SK-N-SH treated with all-trans-retinoic acid at 6 μM for 48 hours (cell line): ENCODE data around the gene AFDN.
A peak's percentile ranks its signal among the peaks of the same experiment; 100 is the strongest.

Experiments used
- ATAC-seq: fragments of 200-7000 bp; cut with Tn5 transposase; 3 replicates; pipeline ENCODE4 v1.9.1; 2020; ENCODE audit warnings: mild to moderate bottlenecking, moderate library complexity
- BACH2 ChIP-seq: fragments of 250-450 bp; sonication (Bioruptor Pico); IDR thresholded peaks from 2 replicates; pipeline ENCODE4 v1.9.0; 2021; ENCODE audit warnings: mild to moderate bottlenecking, borderline replicate concordance
- ESRRG ChIP-seq: fragments of 250-450 bp; sonication (Bioruptor Pico); IDR thresholded peaks from 2 replicates; pipeline ENCODE4 v1.6.1; 2021; ENCODE audit warnings: mild to moderate bottlenecking
- GLIS3 ChIP-seq: fragments of 250-450 bp; sonication (Bioruptor Pico); IDR thresholded peaks from 2 replicates; pipeline ENCODE4 v1.5.0; 2020; ENCODE audit warnings: mild to moderate bottlenecking, moderate library complexity
- ISL1 ChIP-seq: fragments of 250-450 bp; sonication (Bioruptor Pico); IDR thresholded peaks from 2 replicates; pipeline ENCODE4 v2.1.2; 2022; ENCODE audit warnings: mild to moderate bottlenecking, moderate library complexity
- OSR1 ChIP-seq: fragments of 250-450 bp; sonication (Bioruptor Pico); IDR thresholded peaks from 2 replicates; pipeline ENCODE4 v1.8.0; 2022; ENCODE audit warnings: moderate library complexity, mild to moderate bottlenecking, inconsistent platforms
- PPARA ChIP-seq: fragments of 250-450 bp; sonication (Bioruptor Pico); IDR thresholded peaks from 2 replicates; pipeline ENCODE4 v1.5.0; 2020; ENCODE audit warnings: mild to moderate bottlenecking, borderline replicate concordance
- SNAI2 ChIP-seq: fragments of 250-450 bp; sonication (Bioruptor Pico); IDR thresholded peaks from 2 replicates; pipeline ENCODE4 v1.5.0; 2020; ENCODE audit warnings: mild to moderate bottlenecking, moderate library complexity
- TOX ChIP-seq: fragments of 250-450 bp; sonication (Bioruptor Pico); IDR thresholded peaks from 2 replicates; pipeline ENCODE4 v1.8.0; 2021; ENCODE audit warnings: mild to moderate bottlenecking, moderate library complexity, borderline replicate concordance
- ZC3H10 ChIP-seq: fragments of 250-450 bp; sonication (Bioruptor Pico); IDR thresholded peaks from 2 replicates; pipeline ENCODE4 v1.5.1; 2021; ENCODE audit warnings: mild to moderate bottlenecking, moderate library complexity
- ZFP3 ChIP-seq: fragments of 250-450 bp; sonication (Bioruptor Pico); IDR thresholded peaks from 2 replicates; pipeline ENCODE4 v1.5.0; 2020; ENCODE audit warnings: mild to moderate bottlenecking, moderate library complexity
- ZFP30 ChIP-seq: fragments of 450-650 bp; formaldehyde crosslinking; IDR thresholded peaks from 2 replicates; pipeline ENCODE4 v1.5.0; 2022; ENCODE audit warnings: mild to moderate bottlenecking, moderate library complexity
- ZNF565 ChIP-seq: fragments of 450-650 bp; formaldehyde crosslinking; conservative IDR thresholded peaks from 2 replicates; pipeline ENCODE4 v1.5.0; 2020; ENCODE audit warnings: low read depth, mild to moderate bottlenecking, moderate library complexity
- ZNF70 ChIP-seq: fragments of 450-650 bp; formaldehyde crosslinking; IDR thresholded peaks from 2 replicates; pipeline ENCODE4 v1.5.0; 2020; ENCODE audit warnings: mild to moderate bottlenecking, moderate library complexity
- ZNF8 ChIP-seq: fragments of 450-650 bp; formaldehyde crosslinking; IDR thresholded peaks from 2 replicates; pipeline ENCODE4 v1.5.0; 2020; ENCODE audit warnings: mild to moderate bottlenecking, moderate library complexity
- TF ChIP-seq, protein P1 (sequence below): fragments of 250-450 bp; sonication (Bioruptor Pico); IDR thresholded peaks from 2 replicates; pipeline ENCODE4 v1.8.0; 2021; ENCODE audit warnings: low read depth, mild to moderate bottlenecking, moderate library complexity, borderline replicate concordance
- TF ChIP-seq, protein P2 (sequence below): fragments of 250-450 bp; sonication (Bioruptor Pico); IDR thresholded peaks from 2 replicates; pipeline ENCODE4 v1.8.0; 2020; ENCODE audit warnings: mild to moderate bottlenecking, moderate library complexity, borderline replicate concordance
- TF ChIP-seq, protein P3 (sequence below): fragments of 250-450 bp; sonication (Bioruptor Pico); IDR thresholded peaks from 2 replicates; pipeline ENCODE4 v1.5.1; 2021; ENCODE audit warnings: mild to moderate bottlenecking, moderate library complexity
- TF ChIP-seq, protein P4 (sequence below): fragments of 250-450 bp; sonication (Bioruptor Pico); IDR thresholded peaks from 2 replicates; pipeline ENCODE4 v1.5.0; 2020; ENCODE audit warnings: mild to moderate bottlenecking, moderate library complexity
- TF ChIP-seq, protein P5 (sequence below): fragments of 250-450 bp; sonication (Bioruptor Pico); IDR thresholded peaks from 2 replicates; pipeline ENCODE4 v1.5.1; 2020; ENCODE audit warnings: low read depth, mild to moderate bottlenecking, moderate library complexity

Gene AFDN

DNA sequence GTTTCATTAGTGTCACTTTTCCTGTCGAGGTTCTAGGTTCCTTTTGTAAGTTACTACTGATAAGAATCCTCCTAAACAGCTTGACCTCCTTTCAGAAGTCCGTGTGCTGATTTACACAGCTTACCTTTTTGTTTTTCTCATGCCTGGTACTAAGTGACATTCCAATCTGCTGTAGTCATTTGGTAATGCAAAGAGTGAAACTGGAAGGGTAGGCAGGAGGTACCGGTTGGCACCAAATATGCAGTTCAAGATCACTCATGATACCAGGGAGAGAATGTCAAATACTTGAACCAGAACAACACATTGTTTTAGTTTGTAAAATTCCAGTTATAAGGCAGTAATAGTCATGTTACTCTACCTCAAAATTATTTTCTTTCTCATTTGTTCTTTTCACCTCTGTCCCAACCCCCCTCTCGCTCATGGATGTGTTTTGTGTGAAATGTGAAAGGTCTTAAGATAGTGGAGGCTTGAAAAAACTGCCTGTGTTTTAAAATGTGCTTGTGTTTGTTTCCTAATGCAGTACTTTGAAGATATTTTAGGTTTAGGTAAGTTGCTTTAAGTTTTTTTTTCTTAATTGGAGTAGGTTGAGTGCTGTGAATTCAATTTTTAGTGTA, 23.2 kb downstream of the AFDN start (continued):
- TF ChIP-seq SNAI2 (no peak), TOX (CRISPR knock-in tag) (no peak), ISL1 (peak; percentile 95), ZNF70 (no peak), BACH2 (no peak), ESRRG (no peak), ZNF565 (CRISPR knock-in tag) (no peak), ZNF8 (CRISPR knock-in tag) (no peak), GLIS3 (CRISPR knock-in tag) (no peak), ZFP30 (CRISPR knock-in tag) (no peak), ZFP3 (CRISPR knock-in tag) (0 out of 2 replicates have a peak, but pooled peaks have one; percentile 26)
- TF ChIP-seq, protein P1, sequence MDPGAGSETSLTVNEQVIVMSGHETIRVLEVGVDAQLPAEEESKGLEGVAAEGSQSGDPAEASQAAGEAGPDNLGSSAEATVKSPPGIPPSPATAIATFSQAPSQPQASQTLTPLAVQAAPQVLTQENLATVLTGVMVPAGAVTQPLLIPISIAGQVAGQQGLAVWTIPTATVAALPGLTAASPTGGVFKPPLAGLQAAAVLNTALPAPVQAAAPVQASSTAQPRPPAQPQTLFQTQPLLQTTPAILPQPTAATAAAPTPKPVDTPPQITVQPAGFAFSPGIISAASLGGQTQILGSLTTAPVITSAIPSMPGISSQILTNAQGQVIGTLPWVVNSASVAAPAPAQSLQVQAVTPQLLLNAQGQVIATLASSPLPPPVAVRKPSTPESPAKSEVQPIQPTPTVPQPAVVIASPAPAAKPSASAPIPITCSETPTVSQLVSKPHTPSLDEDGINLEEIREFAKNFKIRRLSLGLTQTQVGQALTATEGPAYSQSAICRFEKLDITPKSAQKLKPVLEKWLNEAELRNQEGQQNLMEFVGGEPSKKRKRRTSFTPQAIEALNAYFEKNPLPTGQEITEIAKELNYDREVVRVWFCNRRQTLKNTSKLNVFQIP (CRISPR knock-in tag) = no peak

DNA sequence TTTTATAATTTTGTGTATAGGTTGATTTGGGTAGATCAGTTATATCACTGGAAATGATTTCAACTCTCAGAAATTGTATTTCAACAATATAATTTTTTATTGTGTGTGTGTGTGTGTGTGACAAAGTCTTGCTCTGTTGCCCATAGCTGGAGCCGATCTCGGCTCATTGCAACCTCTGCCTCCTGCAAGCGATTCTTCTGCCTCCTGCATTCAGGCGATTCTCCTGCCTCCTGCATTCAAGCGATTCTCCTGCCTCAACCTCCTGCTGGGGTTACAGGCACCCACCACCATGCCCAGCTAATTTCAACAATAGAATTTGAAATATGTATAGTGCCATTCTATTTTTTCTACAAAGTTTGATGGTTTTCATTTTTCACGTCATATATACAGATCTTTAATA, 24.1 kb downstream of the AFDN start:
- no peak for ATAC-seq
- TF ChIP-seq, protein P2, sequence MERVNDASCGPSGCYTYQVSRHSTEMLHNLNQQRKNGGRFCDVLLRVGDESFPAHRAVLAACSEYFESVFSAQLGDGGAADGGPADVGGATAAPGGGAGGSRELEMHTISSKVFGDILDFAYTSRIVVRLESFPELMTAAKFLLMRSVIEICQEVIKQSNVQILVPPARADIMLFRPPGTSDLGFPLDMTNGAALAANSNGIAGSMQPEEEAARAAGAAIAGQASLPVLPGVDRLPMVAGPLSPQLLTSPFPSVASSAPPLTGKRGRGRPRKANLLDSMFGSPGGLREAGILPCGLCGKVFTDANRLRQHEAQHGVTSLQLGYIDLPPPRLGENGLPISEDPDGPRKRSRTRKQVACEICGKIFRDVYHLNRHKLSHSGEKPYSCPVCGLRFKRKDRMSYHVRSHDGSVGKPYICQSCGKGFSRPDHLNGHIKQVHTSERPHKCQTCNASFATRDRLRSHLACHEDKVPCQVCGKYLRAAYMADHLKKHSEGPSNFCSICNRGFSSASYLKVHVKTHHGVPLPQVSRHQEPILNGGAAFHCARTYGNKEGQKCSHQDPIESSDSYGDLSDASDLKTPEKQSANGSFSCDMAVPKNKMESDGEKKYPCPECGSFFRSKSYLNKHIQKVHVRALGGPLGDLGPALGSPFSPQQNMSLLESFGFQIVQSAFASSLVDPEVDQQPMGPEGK (CRISPR knock-in tag) = no peak
- TF ChIP-seq BACH2 (no peak), ZNF565 (CRISPR knock-in tag) (no peak), SNAI2 (no peak), ZNF8 (CRISPR knock-in tag) (no peak)
- TF ChIP-seq, protein P3, sequence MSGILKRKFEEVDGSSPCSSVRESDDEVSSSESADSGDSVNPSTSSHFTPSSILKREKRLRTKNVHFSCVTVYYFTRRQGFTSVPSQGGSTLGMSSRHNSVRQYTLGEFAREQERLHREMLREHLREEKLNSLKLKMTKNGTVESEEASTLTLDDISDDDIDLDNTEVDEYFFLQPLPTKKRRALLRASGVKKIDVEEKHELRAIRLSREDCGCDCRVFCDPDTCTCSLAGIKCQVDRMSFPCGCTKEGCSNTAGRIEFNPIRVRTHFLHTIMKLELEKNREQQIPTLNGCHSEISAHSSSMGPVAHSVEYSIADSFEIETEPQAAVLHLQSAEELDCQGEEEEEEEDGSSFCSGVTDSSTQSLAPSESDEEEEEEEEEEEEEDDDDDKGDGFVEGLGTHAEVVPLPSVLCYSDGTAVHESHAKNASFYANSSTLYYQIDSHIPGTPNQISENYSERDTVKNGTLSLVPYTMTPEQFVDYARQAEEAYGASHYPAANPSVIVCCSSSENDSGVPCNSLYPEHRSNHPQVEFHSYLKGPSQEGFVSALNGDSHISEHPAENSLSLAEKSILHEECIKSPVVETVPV = no peak

DNA sequence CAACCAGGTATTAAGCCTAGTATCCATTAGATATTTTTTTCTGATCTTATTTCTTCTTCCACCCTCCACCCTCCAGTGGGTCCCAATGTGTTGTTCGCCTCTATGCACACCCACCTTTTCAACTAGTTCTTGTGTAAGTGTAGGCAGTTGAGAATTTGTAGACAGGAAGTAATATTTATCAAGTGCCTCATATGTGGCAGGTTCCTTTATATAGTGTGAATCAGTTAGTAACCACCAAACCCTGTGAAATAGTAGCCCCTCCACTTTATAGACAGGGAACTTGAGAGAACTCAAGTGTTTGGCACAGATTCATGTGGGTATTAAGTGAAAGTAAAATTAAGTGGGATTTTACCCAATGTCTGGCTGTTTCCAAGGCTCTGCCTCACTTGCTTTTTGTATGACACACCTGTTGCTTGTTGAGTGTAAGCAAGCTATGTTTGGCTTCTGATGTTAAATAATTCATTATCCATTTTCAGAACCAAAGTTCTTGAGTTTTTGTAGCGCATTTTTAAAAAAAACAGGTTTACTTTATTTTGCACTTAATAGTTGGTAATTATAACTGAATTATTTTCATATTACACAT, 24.8 kb downstream of the AFDN start:
- TF ChIP-seq, protein P4, sequence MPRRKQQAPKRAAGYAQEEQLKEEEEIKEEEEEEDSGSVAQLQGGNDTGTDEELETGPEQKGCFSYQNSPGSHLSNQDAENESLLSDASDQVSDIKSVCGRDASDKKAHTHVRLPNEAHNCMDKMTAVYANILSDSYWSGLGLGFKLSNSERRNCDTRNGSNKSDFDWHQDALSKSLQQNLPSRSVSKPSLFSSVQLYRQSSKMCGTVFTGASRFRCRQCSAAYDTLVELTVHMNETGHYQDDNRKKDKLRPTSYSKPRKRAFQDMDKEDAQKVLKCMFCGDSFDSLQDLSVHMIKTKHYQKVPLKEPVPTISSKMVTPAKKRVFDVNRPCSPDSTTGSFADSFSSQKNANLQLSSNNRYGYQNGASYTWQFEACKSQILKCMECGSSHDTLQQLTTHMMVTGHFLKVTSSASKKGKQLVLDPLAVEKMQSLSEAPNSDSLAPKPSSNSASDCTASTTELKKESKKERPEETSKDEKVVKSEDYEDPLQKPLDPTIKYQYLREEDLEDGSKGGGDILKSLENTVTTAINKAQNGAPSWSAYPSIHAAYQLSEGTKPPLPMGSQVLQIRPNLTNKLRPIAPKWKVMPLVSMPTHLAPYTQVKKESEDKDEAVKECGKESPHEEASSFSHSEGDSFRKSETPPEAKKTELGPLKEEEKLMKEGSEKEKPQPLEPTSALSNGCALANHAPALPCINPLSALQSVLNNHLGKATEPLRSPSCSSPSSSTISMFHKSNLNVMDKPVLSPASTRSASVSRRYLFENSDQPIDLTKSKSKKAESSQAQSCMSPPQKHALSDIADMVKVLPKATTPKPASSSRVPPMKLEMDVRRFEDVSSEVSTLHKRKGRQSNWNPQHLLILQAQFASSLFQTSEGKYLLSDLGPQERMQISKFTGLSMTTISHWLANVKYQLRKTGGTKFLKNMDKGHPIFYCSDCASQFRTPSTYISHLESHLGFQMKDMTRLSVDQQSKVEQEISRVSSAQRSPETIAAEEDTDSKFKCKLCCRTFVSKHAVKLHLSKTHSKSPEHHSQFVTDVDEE (CRISPR knock-in tag) = no peak
- TF ChIP-seq ZC3H10 (CRISPR knock-in tag) = no peak
- TF ChIP-seq, protein P1 (CRISPR knock-in tag) = no peak
- TF ChIP-seq PPARA (CRISPR knock-in tag) = no peak
- no peak for TF ChIP-seq GLIS3 (CRISPR knock-in tag)
- TF ChIP-seq OSR1 (CRISPR knock-in tag) = no peak
- no peak for TF ChIP-seq TOX (CRISPR knock-in tag)
- TF ChIP-seq, protein P3 = no peak
- TF ChIP-seq, protein P5, sequence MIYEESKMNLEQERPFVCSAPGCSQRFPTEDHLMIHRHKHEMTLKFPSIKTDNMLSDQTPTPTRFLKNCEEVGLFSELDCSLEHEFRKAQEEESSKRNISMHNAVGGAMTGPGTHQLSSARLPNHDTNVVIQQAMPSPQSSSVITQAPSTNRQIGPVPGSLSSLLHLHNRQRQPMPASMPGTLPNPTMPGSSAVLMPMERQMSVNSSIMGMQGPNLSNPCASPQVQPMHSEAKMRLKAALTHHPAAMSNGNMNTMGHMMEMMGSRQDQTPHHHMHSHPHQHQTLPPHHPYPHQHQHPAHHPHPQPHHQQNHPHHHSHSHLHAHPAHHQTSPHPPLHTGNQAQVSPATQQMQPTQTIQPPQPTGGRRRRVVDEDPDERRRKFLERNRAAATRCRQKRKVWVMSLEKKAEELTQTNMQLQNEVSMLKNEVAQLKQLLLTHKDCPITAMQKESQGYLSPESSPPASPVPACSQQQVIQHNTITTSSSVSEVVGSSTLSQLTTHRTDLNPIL (CRISPR knock-in tag) = no peak
- no peak for ATAC-seq
